Stimulated activated CD4-positive, alpha-beta T cell treated with anti-CD3 and anti-CD28 coated beads, TNF-alpha, amount 100 ng/mL, for 1 hour (primary cell): ENCODE data around the gene OTX2.

Experiments used
- DNase-seq, 3 donors: peaks; one replicate each; pipeline ENCODE4 v3.0.0-alpha.2; 2020; ENCODE audit warnings: low read depth in 3 of 3, low spot score in 1 of 3

Gene OTX2

GRCh38 chr14:56812364-56813141 is 2.3 kb upstream of the OTX2 start:
- no peak for DNase-seq

GRCh38 chr14:56811593-56812363 is 1.5 kb upstream of the OTX2 start:
- no peak for DNase-seq

DNA sequence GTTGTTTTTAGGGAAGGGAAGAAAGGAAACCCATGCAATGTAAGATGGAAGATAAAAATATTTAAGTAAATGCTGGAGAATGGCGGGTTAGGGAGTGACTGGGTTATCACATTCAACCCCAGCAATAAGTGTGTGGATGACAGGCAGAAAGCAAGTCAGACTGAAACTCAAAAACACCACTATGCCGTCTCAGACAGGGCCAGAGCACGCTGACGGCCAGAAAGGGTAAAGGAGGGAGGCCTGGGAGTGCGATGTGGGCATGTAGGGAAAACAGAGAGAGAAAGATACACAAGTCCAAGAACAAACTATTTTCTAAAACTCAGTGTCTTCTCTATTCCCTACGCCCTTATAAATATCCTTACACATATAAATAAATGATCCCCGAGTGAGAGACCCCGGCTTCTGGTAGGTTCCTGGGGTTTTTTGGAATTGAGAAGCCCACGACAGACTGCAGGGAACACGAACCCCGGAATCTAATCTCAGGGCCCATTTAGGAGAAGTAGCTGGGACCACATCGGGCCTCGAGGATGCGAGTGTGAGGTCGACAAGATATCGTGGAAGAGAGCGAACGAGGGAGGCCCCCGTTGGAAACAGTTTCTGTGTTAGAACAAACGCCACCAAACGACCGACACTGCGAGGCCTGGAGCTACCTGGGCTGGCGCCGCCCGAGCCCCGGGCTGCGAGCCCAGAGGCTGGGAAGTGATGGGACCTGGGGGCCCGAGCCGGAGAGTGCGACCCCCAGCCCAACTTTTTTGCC is 735 bp upstream of the OTX2 start:
- no peak for DNase-seq

DNA sequence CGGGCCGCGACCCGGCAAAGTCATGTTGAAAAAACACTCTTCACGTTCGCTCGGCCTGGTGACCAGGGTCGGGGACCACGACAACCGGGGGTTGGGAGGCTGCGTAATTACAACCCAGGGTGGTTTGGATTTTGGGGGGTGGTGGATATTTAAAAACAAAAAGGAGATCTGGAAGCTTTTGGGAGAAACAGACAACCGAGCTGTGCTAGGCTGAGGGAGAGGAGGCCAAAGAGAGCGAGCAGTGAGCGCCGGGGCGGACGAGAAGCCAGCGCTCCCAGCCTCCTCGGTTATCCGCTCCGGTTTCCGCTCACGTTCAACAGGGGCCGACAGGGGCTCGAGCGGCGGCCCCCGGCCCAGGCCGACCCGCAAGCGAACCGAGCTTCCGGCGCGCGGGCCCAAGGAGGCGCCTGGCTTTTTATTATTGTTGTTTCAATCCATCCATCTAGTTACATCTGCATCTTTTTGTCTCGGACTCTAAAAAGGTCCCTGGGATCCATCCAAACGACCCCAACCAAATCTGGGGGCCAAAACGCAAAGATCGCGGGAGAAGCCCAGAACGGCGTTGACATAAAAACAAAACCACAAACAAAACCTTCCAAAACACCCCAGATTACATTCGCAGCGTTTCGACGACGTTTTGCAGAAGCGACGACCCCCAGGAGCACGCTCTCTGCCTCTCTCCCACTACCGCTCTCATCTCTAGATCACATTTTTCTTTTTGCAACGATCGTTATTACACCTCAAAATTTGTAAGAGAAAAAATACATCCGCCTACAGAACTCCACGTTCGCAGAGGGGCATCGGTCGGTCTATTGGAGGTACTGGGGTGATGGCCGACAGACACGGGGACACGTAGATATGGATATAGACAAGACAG is 771 bp downstream of the OTX2 start:
- DNase-seq: no peak

- DNase-seq: no peak
Observed at GRCh38 chr14:56808383-56809269, 1.7 kb downstream of the OTX2 start.

GRCh38 chr14:56808110-56808382 is 2.2 kb downstream of the OTX2 start:
- DNase-seq: no peak

DNA sequence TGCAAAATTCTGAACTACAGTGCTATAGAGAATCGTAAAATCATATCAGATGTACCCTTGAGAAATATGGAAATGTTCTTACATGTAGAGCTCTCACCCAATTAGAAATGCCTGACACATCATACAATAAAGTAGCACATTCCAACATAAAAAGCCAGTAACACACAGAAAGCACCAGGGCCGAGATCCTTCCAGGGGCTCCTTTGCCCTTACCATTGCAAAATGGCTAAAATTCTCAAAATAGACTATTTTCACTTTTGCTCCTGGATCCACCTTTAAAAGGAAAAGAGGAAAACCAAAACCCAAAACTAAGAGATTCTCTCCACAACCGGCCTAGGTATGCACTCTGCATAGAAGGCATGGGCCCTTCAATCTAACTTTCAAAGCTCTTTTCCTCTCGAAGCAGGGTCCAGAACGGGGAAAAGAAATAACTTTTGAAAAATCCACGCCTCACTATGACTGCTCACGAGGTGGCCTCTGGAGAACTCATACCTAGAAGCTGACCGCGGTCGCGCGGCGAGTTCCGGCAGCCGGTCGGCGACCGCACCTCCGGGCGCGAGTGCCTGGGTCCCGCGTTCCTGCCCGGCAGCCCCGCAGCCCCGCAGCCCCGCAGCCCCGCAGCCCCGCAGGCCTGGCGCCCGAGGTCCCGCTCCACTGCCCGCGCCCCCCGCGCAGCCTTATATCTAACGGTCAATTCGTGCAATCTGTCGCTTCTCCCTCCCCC is 2.7 kb downstream of the OTX2 start:
- DNase-seq: no peak

DNA sequence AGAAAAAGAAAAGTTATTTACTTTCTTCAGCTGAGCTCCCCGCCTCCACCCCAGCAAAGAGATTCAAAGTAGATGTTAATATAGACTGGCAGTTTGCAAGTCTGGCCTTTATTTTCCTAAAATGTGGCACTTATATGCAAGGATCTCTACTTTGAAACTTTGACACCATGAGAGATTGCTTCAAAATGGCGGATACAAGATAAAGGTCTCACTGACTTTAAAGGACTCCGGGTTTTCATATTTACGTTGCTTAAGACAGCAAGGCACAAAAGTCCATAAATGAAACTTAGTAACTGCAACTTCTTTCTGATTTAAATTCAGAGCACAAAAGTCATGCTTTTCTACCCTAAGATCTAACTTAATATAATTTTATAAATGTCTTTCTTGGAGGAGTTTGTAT is 3.5 kb downstream of the OTX2 start:
- DNase-seq: no peak

DNA sequence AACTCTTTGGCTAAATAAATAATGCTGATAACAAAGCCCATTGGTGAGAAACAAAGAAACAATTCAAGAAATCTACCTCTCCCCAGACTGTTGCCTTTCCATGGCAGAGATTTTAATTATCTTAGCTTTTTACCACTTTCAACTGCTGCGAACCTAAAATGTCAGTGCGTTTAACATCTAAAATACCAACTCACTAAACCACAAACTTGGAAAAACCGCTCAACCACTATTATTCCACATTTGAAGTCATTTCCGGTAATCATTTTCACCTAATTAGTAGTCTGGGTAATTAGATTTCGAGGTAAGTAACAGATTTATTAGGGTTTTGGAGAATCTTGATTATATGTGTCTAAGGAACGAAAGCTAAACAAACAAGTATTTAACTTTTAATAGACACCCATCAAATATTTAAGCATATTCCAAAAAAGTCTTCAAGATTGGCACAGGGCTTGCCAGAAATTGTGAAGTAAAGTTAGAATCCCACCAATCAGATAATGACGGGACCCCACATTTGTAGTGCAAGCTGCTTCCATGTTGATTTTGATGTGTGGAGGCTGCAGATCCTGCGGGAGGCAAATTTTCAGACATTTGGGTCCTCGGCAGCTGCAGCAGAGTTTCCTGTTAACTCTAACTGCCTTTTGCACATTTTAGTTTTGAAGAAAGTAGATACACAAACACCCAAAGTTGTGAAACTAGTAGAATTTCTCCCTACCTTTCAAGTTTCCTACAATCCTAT is 4.1 kb downstream of the OTX2 start:
- DNase-seq: no peak

GRCh38 chr14:56805201-56805991 is 4.9 kb downstream of the OTX2 start:
- no peak for DNase-seq

DNA sequence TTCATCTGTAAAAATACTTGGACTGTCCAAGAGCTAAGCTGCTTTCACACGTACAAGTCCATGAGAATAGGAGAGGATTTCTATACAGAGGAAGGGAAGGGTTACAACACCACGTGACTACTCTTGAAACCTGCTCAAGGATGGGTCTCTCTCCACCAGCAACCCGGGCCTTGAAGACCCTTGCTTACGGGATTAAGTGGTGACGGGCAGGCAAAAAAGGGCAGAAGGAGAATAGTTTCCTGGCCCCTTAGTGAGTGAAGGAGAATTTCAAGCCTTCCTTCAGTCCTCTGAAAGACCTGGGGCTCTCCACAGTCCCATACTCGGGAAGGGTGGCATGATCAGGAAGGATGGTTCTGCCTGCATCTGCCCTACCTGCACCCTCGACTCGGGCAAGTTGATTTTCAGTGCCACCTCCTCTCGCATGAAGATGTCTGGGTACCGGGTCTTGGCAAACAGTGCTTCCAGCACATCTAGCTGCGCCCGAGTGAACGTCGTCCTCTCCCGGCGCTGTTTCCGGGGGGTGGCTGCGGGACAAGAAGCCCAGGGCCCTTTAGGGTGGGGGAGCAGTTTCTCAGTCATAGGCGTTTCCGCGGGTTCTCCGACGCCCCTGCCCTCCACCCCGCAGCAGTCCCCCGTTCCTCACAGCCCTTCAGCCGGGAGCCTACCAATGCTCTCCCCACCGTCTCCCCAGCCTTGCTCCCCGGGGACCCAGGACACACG is 6.3 kb downstream of the OTX2 start:
- DNase-seq: no peak

DNA sequence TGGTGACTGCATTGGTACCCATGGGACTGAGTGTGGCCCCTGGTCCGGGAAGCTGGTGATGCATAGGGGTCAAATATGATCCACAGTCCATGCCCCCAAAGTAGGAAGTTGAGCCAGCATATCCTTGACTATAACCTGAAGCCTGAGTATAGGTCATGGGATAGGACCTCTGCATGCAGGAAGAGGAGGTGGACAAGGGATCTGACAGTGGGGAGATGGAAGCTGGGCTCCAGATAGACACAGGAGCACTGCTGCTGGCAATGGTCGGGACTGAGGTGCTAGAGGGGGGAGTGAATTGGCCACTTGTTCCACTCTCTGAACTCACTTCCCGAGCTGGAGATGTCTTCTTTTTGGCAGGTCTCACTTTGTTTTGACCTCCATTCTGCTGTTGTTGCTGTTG is 8.4 kb downstream of the OTX2 start:
- DNase-seq: no peak

- DNase-seq: no peak
Observed at GRCh38 chr14:56799343-56799645, 11.0 kb downstream of the OTX2 start.

DNA sequence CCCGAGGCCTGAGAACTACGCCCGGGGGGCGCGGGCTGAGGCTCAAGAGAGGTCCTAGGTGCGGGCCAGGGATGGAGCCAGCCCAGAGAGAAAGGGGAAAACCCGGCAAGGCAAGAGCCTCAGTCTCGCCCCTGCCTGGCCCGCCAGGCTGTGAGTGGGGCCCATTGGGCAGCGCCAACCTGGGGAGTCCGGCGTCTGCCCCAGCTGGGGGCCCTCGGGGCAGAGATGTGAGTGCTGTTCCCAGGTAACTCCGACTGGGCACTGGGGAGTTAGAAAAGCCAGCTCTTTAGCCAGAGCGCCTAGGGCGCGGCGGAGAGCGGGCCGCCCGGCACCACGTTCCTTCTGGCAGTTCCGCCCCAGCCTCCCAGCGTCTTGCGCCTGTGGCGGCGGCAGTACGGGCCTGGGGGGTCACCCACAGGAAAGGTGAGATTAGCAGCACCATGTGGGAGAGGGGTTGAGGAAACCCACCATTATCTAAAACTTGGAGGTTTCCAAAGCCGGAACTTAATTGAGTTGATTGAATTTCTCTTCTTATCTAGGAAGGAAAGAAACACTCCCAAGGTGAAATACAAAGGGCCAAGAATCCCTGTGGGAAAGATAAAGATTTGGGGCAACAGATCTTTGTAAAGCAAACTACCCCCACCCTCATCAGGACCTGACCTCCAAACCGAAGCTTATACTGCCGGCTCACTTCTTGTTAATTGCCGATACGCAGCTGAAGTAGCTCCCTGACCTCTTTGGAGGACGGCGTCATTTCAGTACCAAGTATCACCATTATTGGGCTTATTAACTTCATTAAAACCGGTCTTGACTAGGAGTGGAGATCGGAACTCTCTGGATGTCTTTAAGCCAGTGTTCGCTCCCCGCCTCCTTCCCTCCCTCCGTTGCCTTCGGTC is 11.6 kb downstream of the OTX2 start:
- no peak for DNase-seq

DNA sequence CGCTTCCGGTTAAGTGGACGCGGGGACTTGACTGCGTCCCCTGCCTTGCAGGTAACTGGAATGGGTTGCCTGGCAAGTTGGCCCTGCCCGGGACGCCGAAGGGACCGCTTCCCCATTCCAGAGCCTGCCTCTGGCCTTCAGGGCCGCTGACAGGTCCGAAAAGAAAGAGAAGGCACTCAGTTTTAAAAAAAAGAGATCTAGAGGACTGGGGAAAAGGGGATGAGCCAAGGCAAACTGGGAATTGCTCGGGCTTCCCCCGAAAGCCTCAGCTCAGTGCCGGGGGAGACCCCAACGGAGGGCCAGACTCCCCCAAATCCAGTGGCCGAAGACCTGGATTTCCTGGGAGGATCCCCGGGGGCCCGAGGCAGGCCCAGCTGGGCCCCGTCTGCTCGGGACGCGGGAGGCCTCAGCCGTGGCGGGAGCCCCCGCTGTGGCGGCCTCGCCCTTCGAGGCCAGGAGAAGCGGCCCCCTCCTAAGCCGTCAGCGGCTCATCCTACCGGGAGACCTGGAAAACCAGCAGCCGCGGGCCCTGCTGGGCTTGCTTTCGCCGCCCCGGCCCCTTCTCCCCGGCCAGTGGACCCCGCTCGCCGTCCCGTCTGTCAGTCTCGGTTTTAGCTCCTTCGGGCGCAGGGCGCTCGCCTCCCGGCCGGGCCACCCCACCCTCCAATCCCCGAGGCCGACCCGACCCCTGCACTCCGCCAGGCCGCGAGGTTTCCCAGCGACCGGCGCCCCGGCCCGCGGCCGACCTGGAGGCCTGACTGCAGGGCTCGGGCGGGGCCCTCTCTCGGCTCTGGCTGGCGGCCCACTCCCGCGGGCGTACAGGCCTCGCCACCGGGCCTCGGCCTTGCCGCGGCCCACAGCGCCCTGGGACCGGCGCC is 12.5 kb downstream of the OTX2 start:
- no peak for DNase-seq
